ENCODE results near the gene LRRC27.

The LRRC27 gene

GRCh38 chr10:132363921-132364593 lies 32.1 kb downstream of the LRRC27 start:
- TF ChIP-seq EZH2phosphoT487 (IDR thresholded peaks at IDR 0.05; ENCODE audit: low read depth) (no peak), CTCF (IDR thresholded peaks at IDR 0.05; ENCODE audit: low read depth, low read length) (no peak)
- Histone ChIP-seq H3K27ac (ENCODE audit: low read length) (no peak overlapping the region), H4K20me1 (ENCODE audit: insufficient read depth, low read length) (no peaks in the 10 kb centered on the region)

GRCh38 chr10:132364594-132364970 lies 32.6 kb downstream of the LRRC27 start:
- no peak overlapping the region for H2AFZ ChIP-seq (ENCODE audit: low read depth, low read length)
- TF ChIP-seq CTCF (IDR thresholded peaks at IDR 0.05; ENCODE audit: low read depth, low read length) (no peak), EZH2phosphoT487 (IDR thresholded peaks at IDR 0.05; ENCODE audit: low read depth) (no peak)
- H3K9ac ChIP-seq (ENCODE audit: low read length): no peak overlapping the region
- no peaks in the 10 kb centered on the region for H4K20me1 ChIP-seq (ENCODE audit: insufficient read depth, low read length)
- no peak overlapping the region for H3K27ac ChIP-seq (ENCODE audit: low read length)
- no peaks in the 10 kb centered on the region for H3K27me3 ChIP-seq (ENCODE audit: low read depth, low read length)
- H3K4me1 ChIP-seq (ENCODE audit: low read length): no peaks in the 10 kb centered on the region
- no peaks in the 10 kb centered on the region for H3K79me2 ChIP-seq (ENCODE audit: low read length)
- H3K4me3 ChIP-seq (ENCODE audit: low read length): no peak overlapping the region
- no peak overlapping the region for H3K4me2 ChIP-seq (ENCODE audit: low read length)
- H3K36me3 ChIP-seq (replicated peaks; ENCODE audit: low read depth, low read length): peaks cover 7% of the 10 kb centered on the region
- peaks cover 2% of the 10 kb centered on the region; the same call in 1 of the 2 replicates for H3K9me3 ChIP-seq (ENCODE audit: insufficient read depth, low read length)

More at GRCh38 chr10:132363921-132364593, 32.1 kb downstream of the LRRC27 start:
- no peaks in the 10 kb centered on the region for H3K4me1 ChIP-seq (ENCODE audit: low read length)
- no peak overlapping the region for H3K4me2 ChIP-seq (ENCODE audit: low read length)
- H3K27me3 ChIP-seq (ENCODE audit: low read depth, low read length): no peaks in the 10 kb centered on the region
- H3K9ac ChIP-seq (ENCODE audit: low read length): no peak overlapping the region
- H3K4me3 ChIP-seq (ENCODE audit: low read length): no peak overlapping the region
- H2AFZ ChIP-seq (ENCODE audit: low read depth, low read length): no peak overlapping the region
- H3K79me2 ChIP-seq (ENCODE audit: low read length): no peaks in the 10 kb centered on the region
- peaks cover 7% of the 10 kb centered on the region for H3K36me3 ChIP-seq (replicated peaks; ENCODE audit: low read depth, low read length)
- peaks cover 2% of the 10 kb centered on the region; the same call in 1 of the 2 replicates for H3K9me3 ChIP-seq (ENCODE audit: insufficient read depth, low read length)

GRCh38 chr10:132365102-132365501 lies 33.1 kb downstream of the LRRC27 start:
- no peaks in the 10 kb centered on the region for H4K20me1 ChIP-seq (ENCODE audit: insufficient read depth, low read length)
- no peak overlapping the region for H3K4me3 ChIP-seq (ENCODE audit: low read length)
- H3K79me2 ChIP-seq (ENCODE audit: low read length): no peaks in the 10 kb centered on the region
- H3K4me1 ChIP-seq (ENCODE audit: low read length): no peaks in the 10 kb centered on the region
- H3K27me3 ChIP-seq (ENCODE audit: low read depth, low read length): no peaks in the 10 kb centered on the region
- no peak for TF ChIP-seq CTCF (IDR thresholded peaks at IDR 0.05; ENCODE audit: low read depth, low read length)
- no peak for TF ChIP-seq EZH2phosphoT487 (IDR thresholded peaks at IDR 0.05; ENCODE audit: low read depth)
- H2AFZ ChIP-seq (ENCODE audit: low read depth, low read length): no peak overlapping the region
- H3K9me3 ChIP-seq (ENCODE audit: insufficient read depth, low read length): peaks cover 2% of the 10 kb centered on the region; the same call in 1 of the 2 replicates
- peaks cover 7% of the 10 kb centered on the region for H3K36me3 ChIP-seq (replicated peaks; ENCODE audit: low read depth, low read length)
- H3K27ac ChIP-seq (ENCODE audit: low read length): no peak overlapping the region
- H3K4me2 ChIP-seq (ENCODE audit: low read length): no peak overlapping the region
- H3K9ac ChIP-seq (ENCODE audit: low read length): no peak overlapping the region

- Histone ChIP-seq H2AFZ (ENCODE audit: low read depth, low read length) (no peak overlapping the region), H3K4me2 (ENCODE audit: low read length) (no peak overlapping the region), H3K79me2 (ENCODE audit: low read length) (no peaks in the 10 kb centered on the region), H3K27me3 (ENCODE audit: low read depth, low read length) (no peaks in the 10 kb centered on the region), H3K36me3 (replicated peaks; ENCODE audit: low read depth, low read length) (peaks cover 7% of the 10 kb centered on the region), H4K20me1 (ENCODE audit: insufficient read depth, low read length) (no peaks in the 10 kb centered on the region), H3K9me3 (ENCODE audit: insufficient read depth, low read length) (peaks cover 2% of the 10 kb centered on the region; the same call in 1 of the 2 replicates), H3K4me3 (ENCODE audit: low read length) (no peak overlapping the region), H3K27ac (ENCODE audit: low read length) (no peak overlapping the region), H3K9ac (ENCODE audit: low read length) (no peak overlapping the region), H3K4me1 (ENCODE audit: low read length) (no peaks in the 10 kb centered on the region)
- TF ChIP-seq CTCF (IDR thresholded peaks at IDR 0.05; ENCODE audit: low read depth, low read length): no peak
- TF ChIP-seq EZH2phosphoT487 (IDR thresholded peaks at IDR 0.05; ENCODE audit: low read depth): no peak
These were observed 34.0 kb downstream of the LRRC27 start for GRCh38 chr10:132366006-132366405.

All from OCI-LY3 (cell line).